Measurements from ENCODE around the gene KIF20A. TPM values are rescaled to one million over a fixed set of nuclear protein-coding genes. Genes with fewer than 3 reads are reported as not detected.

The KIF20A gene
- total RNA-seq, 1 donor from 2014 or later: 4.7 TPM

Other genes starting within 250 kb of the KIF20A start
- gene FAM13B, start 146.0 kb upstream of the KIF20A start, total RNA-seq: 25.3 and 32.0 TPM in 2 replicates
- gene WNT8A, start 95.1 kb upstream of the KIF20A start, total RNA-seq: not detected in 2 replicates
- 2.9 and 3.2 TPM in 2 replicates for gene NME5, start 39.7 kb upstream of the KIF20A start, total RNA-seq
- gene BRD8, start 482 bp upstream of the KIF20A start, total RNA-seq: 33.1 and 35.0 TPM in 2 replicates
- gene CDC23, start 34.2 kb downstream of the KIF20A start, total RNA-seq: 27.6 and 34.2 TPM in 2 replicates
- gene GFRA3, start 95.5 kb downstream of the KIF20A start, total RNA-seq: 0.16 TPM in 1 of 2 replicates, not detected in the other
- 1.6 and 1.7 TPM in 2 replicates for gene CDC25C, start 152.7 kb downstream of the KIF20A start, total RNA-seq
- 43.8 and 46.6 TPM in 2 replicates for gene FAM53C, start 159.2 kb downstream of the KIF20A start, total RNA-seq
- 46.6 and 48.6 TPM in 2 replicates for gene KDM3B, start 173.6 kb downstream of the KIF20A start, total RNA-seq

Data from astrocyte (in vitro differentiated cells and primary cell).